Brain microvascular endothelial cell (primary cell): Measurements from ENCODE around the gene RORC.

Experiments used
- DNase-seq: peaks from one replicate; pipeline ENCODE4 v3.0.0-alpha.2; 2020
- H3K27ac ChIP-seq: fragments of 250-450 bp; sonication (Bioruptor Pico); 2 replicates; pipeline ENCODE4 v1.5.1; 2020; ENCODE audit warnings: mild to moderate bottlenecking, moderate library complexity
- H3K27me3 ChIP-seq: fragments of 250-450 bp; sonication (Bioruptor Pico); replicated peaks from 2 replicates; pipeline ENCODE4 v1.5.1; 2020; ENCODE audit warnings: mild to moderate bottlenecking
- H3K36me3 ChIP-seq: fragments of 250-450 bp; sonication (Bioruptor Pico); replicated peaks from 2 replicates; pipeline ENCODE4 v1.5.1; 2020; ENCODE audit warnings: mild to moderate bottlenecking
- H3K4me3 ChIP-seq: 2 replicates; pipeline ENCODE4 v1.5.1; 2011; ENCODE audit warnings: low read depth, mild to moderate bottlenecking, control low read depth, low read length, moderate library complexity
- in situ Hi-C: cut with HindIII; loops from 2 replicates; pipeline ENCODE4 v1.10.0; 2017; ENCODE audit warnings: low sequenced_read_pairs, low pct_ligation_motif_present
- TF ChIP-seq, protein P1 (sequence below): IDR thresholded peaks from 2 replicates; pipeline ENCODE4 v1.5.1; 2011; ENCODE audit warnings: low read depth, mild to moderate bottlenecking, moderate library complexity, low read length, control low read depth, inconsistent platforms; ENCODE audit errors: missing control alignments

RORC gene

DNA sequence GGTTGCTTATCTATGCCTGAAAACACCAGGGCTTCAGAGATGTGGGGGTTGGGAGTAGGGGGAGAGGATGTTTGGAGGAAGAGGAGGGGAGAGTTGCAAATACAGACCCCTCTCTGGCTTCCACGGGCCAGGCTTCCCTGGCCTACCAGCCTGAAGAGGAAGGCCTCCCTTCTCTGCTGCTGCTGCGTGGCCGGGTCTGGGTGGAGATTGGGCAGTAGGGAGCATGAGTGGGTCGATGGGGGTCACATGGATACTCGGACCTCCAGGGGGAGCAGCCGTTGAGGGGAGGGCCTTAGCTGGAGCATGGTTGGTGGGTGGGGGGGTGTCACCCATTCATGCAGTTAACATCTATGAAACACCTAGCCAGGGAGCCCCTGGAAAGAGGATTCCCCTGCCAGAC, 1.5 kb downstream of the RORC start:
- H3K27ac ChIP-seq: no peak overlapping the region
- TF ChIP-seq, protein P1, sequence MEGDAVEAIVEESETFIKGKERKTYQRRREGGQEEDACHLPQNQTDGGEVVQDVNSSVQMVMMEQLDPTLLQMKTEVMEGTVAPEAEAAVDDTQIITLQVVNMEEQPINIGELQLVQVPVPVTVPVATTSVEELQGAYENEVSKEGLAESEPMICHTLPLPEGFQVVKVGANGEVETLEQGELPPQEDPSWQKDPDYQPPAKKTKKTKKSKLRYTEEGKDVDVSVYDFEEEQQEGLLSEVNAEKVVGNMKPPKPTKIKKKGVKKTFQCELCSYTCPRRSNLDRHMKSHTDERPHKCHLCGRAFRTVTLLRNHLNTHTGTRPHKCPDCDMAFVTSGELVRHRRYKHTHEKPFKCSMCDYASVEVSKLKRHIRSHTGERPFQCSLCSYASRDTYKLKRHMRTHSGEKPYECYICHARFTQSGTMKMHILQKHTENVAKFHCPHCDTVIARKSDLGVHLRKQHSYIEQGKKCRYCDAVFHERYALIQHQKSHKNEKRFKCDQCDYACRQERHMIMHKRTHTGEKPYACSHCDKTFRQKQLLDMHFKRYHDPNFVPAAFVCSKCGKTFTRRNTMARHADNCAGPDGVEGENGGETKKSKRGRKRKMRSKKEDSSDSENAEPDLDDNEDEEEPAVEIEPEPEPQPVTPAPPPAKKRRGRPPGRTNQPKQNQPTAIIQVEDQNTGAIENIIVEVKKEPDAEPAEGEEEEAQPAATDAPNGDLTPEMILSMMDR: no peak
- in situ Hi-C loops: no loop called here
- H3K4me3 ChIP-seq: no peak overlapping the region
- H3K36me3 ChIP-seq: no peaks in the 10 kb centered on the region
- no peaks in the 10 kb centered on the region for H3K27me3 ChIP-seq
- no peak for DNase-seq

DNA sequence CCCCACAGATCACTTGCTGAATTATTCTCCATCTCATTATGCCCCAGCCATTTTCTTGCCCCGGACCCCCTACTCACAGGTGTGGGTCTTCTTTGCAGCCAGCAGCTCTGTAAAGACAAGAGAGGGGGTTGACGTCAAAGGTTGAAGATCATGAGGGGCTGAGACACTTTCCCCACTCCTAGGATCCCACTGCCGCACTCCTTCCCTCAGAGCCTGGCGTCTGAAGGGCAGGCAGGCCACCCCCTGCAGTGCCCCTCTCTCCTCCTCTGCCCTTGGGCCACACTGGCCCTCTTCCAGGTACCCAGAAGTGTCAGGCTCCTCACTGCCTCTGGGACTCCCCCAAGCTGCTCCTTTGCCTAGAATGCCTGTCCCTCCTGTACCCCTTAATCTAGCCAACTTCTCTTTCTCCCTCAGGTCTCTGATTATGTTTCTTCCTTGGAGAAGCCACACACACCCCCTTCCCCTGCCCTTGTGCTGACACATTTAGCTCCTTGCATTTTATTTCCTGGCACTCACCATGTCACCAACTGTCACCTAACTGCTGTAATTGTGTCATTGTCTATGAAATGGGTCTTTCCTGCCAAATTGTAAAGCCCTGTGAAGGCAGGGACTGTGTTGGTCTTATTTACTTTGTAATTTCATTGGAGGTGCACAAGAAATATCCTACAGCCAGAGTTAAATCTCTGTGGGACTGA, 2.1 kb downstream of the RORC start:
- TF ChIP-seq, protein P1: no peak
- no peak overlapping the region for H3K27ac ChIP-seq
- no peak for DNase-seq
- in situ Hi-C loops: no loop called here
- no peaks in the 10 kb centered on the region for H3K27me3 ChIP-seq
- H3K36me3 ChIP-seq: no peaks in the 10 kb centered on the region
- H3K4me3 ChIP-seq: no peak overlapping the region

DNA sequence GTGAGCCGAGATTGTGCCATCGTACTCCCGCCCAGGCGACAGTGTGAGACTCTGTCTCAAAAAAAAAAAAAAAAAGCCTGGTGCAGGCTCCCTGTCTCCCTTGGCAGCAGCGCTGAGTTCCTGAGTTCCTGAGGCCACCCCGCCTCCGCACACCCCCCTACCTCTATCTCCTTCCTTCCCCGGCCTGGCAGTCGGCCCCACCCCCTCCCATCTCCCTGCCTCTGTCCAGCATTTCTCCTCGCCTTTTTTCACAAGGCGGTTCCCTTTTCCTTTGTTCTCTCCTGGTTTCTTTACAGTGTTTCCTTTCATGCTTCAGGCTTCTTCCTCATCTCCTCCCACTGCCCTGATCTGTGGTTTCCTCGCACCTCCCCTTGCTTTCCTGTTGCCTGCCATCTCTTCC, 2.7 kb downstream of the RORC start:
- H3K27me3 ChIP-seq: no peaks in the 10 kb centered on the region
- no peak overlapping the region for H3K4me3 ChIP-seq
- no peak overlapping the region for H3K27ac ChIP-seq
- TF ChIP-seq, protein P1: no peak
- DNase-seq: peak; percentile 12
- in situ Hi-C loops: no loop called here
- no peaks in the 10 kb centered on the region for H3K36me3 ChIP-seq

DNA sequence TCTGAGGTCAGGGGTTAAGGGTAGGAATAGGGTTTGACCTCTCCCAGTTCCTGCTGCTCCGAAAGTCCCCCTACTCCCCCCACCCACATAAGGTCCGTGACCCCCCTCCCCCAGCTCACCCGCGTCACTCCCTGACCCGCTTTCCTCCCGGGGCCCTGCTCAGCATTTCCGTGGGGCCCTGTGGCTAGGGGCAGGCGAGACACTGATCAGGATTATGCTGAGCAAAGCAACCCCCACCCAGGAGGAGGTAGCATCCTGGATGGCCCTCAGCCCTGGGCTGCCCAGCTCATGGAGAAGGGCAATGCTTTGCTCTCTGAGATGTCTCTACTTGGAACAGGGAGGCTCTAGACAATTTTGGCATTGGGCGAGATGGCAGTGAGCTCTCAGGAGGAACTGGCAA, 3.7 kb downstream of the RORC start:
- TF ChIP-seq, protein P1: no peak
- in situ Hi-C loops: no loop called here
- Histone ChIP-seq H3K4me3 (no peak overlapping the region), H3K36me3 (no peaks in the 10 kb centered on the region), H3K27me3 (peaks cover 4% of the 10 kb centered on the region), H3K27ac (no peak overlapping the region)
- DNase-seq: no peak

DNA sequence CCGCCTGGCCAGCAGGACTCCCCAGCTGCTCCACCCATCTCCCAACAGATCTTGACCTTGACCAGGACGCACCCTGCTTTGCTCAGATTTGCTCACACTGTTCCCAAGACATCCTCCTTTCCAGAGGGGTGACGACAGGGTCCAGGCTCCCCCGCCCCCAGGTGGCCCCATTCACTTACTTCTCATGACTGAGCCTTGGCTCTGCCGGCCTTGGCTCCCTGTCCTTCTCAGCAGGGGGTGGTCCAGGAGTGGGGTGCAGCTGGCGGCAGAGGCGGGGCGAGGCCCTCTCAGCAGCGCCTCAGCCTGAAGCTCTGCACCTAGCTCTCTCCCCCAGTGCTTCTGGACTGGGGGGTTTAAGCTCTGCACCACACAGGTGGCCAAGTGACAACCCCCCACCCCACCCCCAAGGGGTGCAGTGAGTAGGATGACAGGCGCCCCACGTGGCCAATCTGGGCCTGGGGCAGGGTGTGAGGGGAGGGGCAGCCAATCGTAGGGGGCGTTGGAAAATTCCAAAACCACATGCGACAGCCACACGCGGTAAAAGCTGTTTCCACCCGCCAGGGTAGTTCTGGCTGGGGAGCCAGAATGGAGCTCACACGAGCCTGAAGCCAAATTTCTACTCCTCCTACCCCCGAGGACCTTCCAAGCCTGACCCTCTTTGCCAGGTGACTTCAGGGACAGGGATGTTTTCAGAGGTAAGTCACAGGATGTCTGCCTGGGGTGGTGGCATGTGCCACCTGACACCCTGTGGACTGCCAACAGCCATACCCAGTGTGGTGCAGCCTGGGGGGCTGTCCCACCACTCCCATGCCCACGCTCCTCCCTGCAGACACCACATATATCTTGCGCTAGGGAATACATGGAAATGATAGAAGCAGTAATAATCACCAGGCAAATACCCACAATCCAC, 5.6 kb downstream of the RORC start:
- H3K27me3 ChIP-seq: peaks cover 6% of the 10 kb centered on the region
- TF ChIP-seq, protein P1: no peak
- no peak for DNase-seq
- H3K27ac ChIP-seq: no peak overlapping the region
- H3K36me3 ChIP-seq: no peaks in the 10 kb centered on the region
- in situ Hi-C loops: no loop called here
- H3K4me3 ChIP-seq: no peak overlapping the region
